KOPT-K1 (cell line): ENCODE results near the gene CTNNBIP1.
A peak's percentile ranks its signal among the peaks of the same experiment; 100 is the strongest.

Source experiments
- H3K27ac ChIP-seq: fragments of 200-600 bp; sonication (generic); 2 replicates; pipeline ENCODE4 v1.5.1; 2016; ENCODE audit warnings: antibody characterized with exemption, mild to moderate bottlenecking, low read depth, low read length; ENCODE audit not compliant: poor library complexity, severe bottlenecking
- H3K36me3 ChIP-seq: fragments of 200-600 bp; sonication (generic); 2 replicates; pipeline ENCODE4 v1.5.1; 2017; ENCODE audit warnings: antibody characterized with exemption, mild to moderate bottlenecking, low read length, moderate library complexity; ENCODE audit not compliant: insufficient read depth
- H3K9me3 ChIP-seq: fragments of 200-600 bp; sonication (generic); 2 replicates; pipeline ENCODE4 v1.5.1; 2017; ENCODE audit warnings: antibody characterized with exemption, low read length, mild to moderate bottlenecking; ENCODE audit not compliant: insufficient read depth, poor library complexity, severe bottlenecking

CTNNBIP1 gene

GRCh38 chr1:9859281-9860014 is 50.6 kb downstream of the CTNNBIP1 start:
- H3K27ac ChIP-seq, result no peak overlapping the region
- H3K9me3 ChIP-seq, result peaks cover under 1% of the 10 kb centered on the region
- H3K36me3 ChIP-seq, result no peaks in the 10 kb centered on the region

DNA sequence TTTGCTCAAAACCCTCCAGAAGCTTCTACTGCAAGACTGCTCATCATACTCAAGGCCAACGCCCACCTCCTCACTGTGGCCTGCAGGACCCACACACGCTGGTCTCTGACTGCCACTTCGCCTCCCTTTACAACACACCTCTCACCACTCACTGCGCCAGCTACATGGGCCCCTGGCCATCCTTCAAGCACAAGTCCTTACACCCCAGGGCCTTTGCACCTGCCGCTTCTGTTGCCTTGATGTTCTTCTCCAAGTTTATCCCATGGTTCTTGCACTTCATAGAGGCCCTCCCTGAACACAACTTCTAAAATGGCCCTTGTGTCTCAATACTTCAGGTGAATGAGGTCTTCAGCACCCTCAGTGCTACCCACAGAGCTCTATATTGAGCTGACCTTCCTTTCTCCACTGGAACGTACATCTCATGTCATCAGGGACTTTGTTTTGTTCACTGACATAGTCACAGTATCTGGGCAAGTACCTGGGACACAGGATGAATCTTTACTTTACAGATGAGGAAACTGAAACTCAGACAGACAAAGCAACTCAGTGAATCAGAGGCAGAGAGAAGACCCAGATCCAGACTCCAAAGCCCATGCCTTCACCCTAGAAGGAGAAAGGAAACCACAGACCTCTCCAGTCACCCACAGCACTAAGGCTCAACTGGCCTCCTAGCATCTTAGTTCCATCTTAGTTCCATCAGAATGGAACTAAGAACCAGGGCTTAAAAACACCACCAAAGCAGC is 51.6 kb downstream of the CTNNBIP1 start:
- H3K27ac ChIP-seq, result no peak overlapping the region
- H3K36me3 ChIP-seq, result no peaks in the 10 kb centered on the region
- peaks cover 10% of the 10 kb centered on the region for H3K9me3 ChIP-seq

DNA sequence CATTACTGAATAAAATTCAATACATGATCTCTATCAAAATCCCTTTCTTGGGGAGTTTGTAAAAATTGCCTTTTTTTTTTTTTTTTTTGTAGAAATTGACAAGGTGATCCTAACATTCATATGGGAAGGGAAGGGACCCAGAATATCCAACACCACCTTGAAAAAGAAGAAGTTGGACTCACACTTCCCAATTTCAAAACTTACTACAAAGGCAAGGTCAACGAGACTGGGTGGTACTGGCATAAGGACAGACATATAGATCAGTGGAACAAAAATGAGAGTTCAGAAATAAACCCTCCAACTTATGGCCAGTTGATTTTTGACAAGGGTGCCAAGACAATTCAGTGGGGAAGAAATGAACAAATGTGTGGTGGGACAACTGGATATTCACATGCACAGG is 54.9 kb downstream of the CTNNBIP1 start:
- H3K9me3 ChIP-seq, result peaks cover 14% of the 10 kb centered on the region
- no peaks in the 10 kb centered on the region for H3K36me3 ChIP-seq
- H3K27ac ChIP-seq, result no peak overlapping the region

- H3K27ac ChIP-seq, result no peak overlapping the region
Measured at GRCh38 chr1:9853249-9853595, 56.8 kb downstream of the CTNNBIP1 start.

DNA sequence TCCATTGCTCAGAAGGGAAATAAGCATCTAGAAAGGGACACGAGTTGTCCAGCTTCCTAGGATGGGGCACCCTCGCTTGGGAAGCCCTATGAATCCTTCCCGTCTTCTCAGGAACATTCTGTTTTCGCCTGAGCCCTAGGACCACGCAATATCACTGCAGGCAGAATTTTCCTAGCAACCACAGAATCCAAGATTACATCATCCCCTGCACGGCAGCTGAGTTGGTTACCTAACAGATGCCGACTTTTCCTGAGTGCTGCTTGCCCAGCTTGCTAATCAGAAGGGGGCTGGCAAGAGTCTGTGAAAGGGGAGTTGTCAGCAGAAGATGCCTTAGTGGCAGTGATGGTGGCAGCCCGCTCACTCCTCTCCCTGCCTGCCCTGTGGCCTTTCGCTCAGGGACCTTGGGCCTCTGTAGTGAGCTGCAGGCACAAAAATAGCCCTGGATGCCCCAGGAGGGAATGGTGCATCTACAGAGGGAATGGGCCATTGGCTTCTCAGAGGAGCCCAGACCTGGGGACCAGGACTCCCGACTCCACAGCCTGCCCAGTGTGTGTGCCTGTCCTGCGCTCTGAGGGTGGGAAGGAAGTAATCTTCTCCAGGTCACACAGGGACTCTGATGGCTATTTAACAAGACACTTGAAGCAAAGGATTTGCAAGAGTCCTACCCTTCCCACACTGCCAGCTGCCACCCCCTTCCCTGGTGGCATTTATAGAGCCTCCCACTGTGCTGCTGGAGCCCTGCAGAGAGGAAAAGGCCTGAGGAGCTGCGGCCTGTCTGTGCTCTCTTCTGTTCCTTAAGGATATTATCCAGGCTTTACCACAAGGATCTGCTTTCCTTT is 57.4 kb downstream of the CTNNBIP1 start:
- Histone ChIP-seq H3K9me3 (peaks cover 14% of the 10 kb centered on the region), H3K27ac (no peak overlapping the region), H3K36me3 (no peaks in the 10 kb centered on the region)

More at GRCh38 chr1:9853249-9853595, 56.8 kb downstream of the CTNNBIP1 start:
- Histone ChIP-seq H3K36me3 (no peaks in the 10 kb centered on the region), H3K9me3 (peaks cover 14% of the 10 kb centered on the region)

DNA sequence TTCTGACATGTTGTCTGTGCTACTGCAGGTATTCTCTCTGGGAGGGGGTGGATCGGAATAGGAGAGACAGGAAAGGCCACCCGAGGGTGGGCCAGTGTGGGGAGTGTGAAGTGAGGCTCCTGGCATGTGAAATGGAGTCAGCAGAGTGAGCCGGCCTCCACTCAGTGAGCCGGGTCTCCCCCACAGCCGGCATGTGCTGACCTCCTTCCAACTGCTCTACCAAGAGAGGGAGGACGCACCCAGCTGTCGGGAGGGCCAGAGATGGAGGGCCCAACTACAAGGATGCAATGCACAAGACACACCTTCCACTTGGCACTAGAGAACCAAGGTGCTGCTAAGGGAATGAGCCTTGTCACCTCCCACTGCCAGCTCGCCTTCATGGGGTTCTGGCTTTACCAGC is 58.1 kb downstream of the CTNNBIP1 start:
- H3K27ac ChIP-seq, result no peak overlapping the region
- H3K36me3 ChIP-seq, result no peaks in the 10 kb centered on the region
- peaks cover 14% of the 10 kb centered on the region for H3K9me3 ChIP-seq

DNA sequence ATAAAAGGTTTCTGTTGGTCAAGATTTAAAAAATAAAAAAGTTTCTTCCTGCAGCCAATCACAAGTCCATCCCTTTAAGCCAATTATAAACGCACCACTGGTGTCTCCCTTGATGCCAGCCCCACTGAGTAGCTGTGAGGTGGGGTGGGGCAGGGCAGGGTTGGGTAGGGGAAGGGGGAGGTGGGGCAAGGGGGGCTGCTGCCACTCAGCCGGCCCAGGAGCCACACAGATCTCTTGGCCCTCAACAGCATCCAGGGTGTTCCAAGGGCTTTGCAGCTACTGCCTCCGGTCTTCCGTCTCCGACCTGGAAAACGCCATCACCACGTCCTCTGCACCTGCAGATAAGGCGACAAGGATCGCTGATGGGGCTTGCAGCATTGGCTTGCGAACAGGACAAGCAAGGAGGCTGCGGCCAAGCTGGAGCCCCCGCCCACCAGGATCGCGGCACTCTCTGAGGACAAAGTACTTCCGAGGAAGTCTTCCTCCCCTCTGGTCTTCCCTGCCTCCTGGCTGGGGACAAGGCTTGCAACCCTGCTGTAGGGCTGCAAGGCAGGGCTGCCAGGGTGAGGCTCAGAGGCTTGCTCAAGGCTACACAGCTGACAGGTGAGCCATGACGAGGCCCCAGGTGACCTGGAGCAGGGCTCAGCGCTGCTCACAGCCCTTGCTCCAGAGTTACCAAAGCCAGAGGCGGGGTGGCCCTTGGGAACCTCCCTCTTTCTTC is 59.5 kb downstream of the CTNNBIP1 start:
- Histone ChIP-seq H3K9me3 (peaks cover 14% of the 10 kb centered on the region), H3K36me3 (no peaks in the 10 kb centered on the region), H3K27ac (peak overlapping the region; percentile 79)

GRCh38 chr1:9849691-9850441 is 60.2 kb downstream of the CTNNBIP1 start:
- H3K27ac ChIP-seq, result peak overlapping the region; percentile 79
- peaks cover 14% of the 10 kb centered on the region for H3K9me3 ChIP-seq
- no peaks in the 10 kb centered on the region for H3K36me3 ChIP-seq

DNA sequence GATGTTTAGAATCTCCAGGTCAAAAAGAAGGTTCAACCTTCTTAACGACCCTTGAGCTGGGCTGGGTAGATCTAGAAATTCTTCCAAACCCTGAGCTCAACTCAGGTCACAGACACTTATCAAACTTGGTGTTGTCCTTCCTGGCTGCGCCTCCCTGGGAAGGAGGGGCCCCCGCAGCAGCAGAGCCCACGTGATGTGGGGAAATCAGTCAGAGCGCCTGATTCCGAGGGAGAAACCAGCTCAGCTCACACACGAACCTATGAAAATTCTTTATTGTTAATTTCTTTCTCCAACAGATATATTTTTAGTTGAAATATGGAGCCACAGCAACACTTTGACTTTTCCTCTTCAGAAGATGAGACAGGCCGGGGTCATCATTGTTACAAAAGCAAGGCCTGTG is 62.0 kb downstream of the CTNNBIP1 start:
- Histone ChIP-seq H3K36me3 (no peaks in the 10 kb centered on the region), H3K27ac (no peak overlapping the region), H3K9me3 (no peaks in the 10 kb centered on the region)

GRCh38 chr1:9847269-9847668 is 62.8 kb downstream of the CTNNBIP1 start:
- Histone ChIP-seq H3K27ac (no peak overlapping the region), H3K9me3 (no peaks in the 10 kb centered on the region), H3K36me3 (no peaks in the 10 kb centered on the region)

- H3K36me3 ChIP-seq, result no peaks in the 10 kb centered on the region
- H3K9me3 ChIP-seq, result no peaks in the 10 kb centered on the region
- H3K27ac ChIP-seq, result no peak overlapping the region
Measured at GRCh38 chr1:9846611-9847171, 63.4 kb downstream of the CTNNBIP1 start.

- H3K36me3 ChIP-seq, result no peaks in the 10 kb centered on the region
- H3K27ac ChIP-seq, result no peak overlapping the region
- H3K9me3 ChIP-seq, result no peaks in the 10 kb centered on the region
Measured at GRCh38 chr1:9845914-9846313, 64.2 kb downstream of the CTNNBIP1 start.

DNA sequence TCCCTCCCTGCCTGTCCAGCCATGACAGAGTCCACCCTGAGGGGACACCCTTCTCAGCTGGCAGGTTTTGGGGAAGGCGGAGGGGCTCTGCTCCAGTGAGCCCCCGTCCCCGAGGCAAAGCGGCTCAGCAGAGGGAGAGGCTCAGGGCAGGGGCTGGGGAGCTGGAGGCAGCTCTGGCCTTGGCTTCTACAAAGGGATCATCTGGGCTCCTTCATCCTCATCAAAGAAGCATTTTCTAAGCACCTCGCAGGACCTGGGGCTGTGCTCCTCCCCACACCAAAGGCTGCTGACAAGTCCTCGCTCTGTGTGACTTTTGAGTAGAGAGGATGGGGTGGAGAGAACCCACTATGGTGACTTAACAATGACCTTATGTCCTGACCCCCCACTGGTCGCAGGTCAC is 65.3 kb downstream of the CTNNBIP1 start:
- H3K36me3 ChIP-seq, result no peaks in the 10 kb centered on the region
- no peaks in the 10 kb centered on the region for H3K9me3 ChIP-seq
- H3K27ac ChIP-seq, result no peak overlapping the region

- H3K27ac ChIP-seq, result no peak overlapping the region
- no peaks in the 10 kb centered on the region for H3K9me3 ChIP-seq
- H3K36me3 ChIP-seq, result no peaks in the 10 kb centered on the region
Measured at GRCh38 chr1:9844106-9844505, 66.0 kb downstream of the CTNNBIP1 start.
